Keratinocyte (primary cell): Measurements from ENCODE around the gene MCUR1. TPM values are rescaled to one million over a fixed set of nuclear protein-coding genes. Genes with fewer than 3 reads are reported as not detected.

Experiments
- DNase-seq: peaks from one replicate; pipeline ENCODE4 v3.0.0-alpha.2; 2011; ENCODE audit warnings: low read depth, missing footprints, low spot score
- FAIRE-seq: peaks from 2 replicates; lab custom pipeline; 2011; peaks lifted over from hg19 to GRCh38; lab: Jason Lieb, UNC
- H2AFZ ChIP-seq: 2 replicates; pipeline ENCODE4 v1.6.0; 2012; ENCODE audit warnings: low read length, control low read depth, inconsistent platforms; ENCODE audit not compliant: control insufficient read depth
- H3K27ac ChIP-seq: 2 replicates; pipeline ENCODE4 v1.5.1; 2011; ENCODE audit warnings: low read length; ENCODE audit not compliant: control insufficient read depth, insufficient read depth
- H3K27me3 ChIP-seq: 3 replicates; pipeline ENCODE4 v1.6.0; 2011; ENCODE audit warnings: low read length; ENCODE audit not compliant: control insufficient read depth, insufficient read depth; ENCODE audit errors: extremely low read depth
- H3K36me3 ChIP-seq, 2 experiments: 2 replicates in 1 of 2; 3 replicates in 1 of 2; pipeline ENCODE4 v1.5.1; 2011; ENCODE audit warnings: low read length in 2 of 2, mild to moderate bottlenecking in 1 of 2; ENCODE audit not compliant: control insufficient read depth in 2 of 2, insufficient read depth in 2 of 2; ENCODE audit errors: extremely low read depth in 1 of 2
- H3K4me1 ChIP-seq: 3 replicates; pipeline ENCODE4 v1.5.1; 2011; ENCODE audit warnings: low read length; ENCODE audit not compliant: control insufficient read depth, insufficient read depth; ENCODE audit errors: extremely low read depth
- H3K4me2 ChIP-seq: 3 replicates; pipeline ENCODE4 v1.6.0; 2011; ENCODE audit warnings: low read depth, low read length; ENCODE audit not compliant: control insufficient read depth, insufficient read depth; ENCODE audit errors: extremely low read depth
- H3K4me3 ChIP-seq, 3 experiments: fragments of 200-600 bp in 1 of 3; sonication (generic) in 1 of 3; 2 replicates in 2 of 3; 3 replicates in 1 of 3; pipeline ENCODE4 v1.5.1; 2011 to 2016; ENCODE audit warnings: low read length in 3 of 3, mild to moderate bottlenecking in 3 of 3, control low read depth in 2 of 3, inconsistent platforms in 1 of 3, low read depth in 1 of 3, mixed read lengths in 1 of 3, mixed run types in 1 of 3, moderate library complexity in 1 of 3; ENCODE audit not compliant: control insufficient read depth in 2 of 3, insufficient read depth in 2 of 3; ENCODE audit errors: extremely low read depth in 1 of 3
- H3K79me2 ChIP-seq: 2 replicates; pipeline ENCODE4 v1.6.0; 2012; ENCODE audit warnings: low read length; ENCODE audit not compliant: control insufficient read depth, insufficient read depth
- H3K9ac ChIP-seq: 3 replicates; pipeline ENCODE4 v1.6.0; 2011; ENCODE audit warnings: low read length; ENCODE audit not compliant: control insufficient read depth, insufficient read depth; ENCODE audit errors: extremely low read depth
- H3K9me1 ChIP-seq: 3 replicates; pipeline ENCODE4 v1.6.0; 2011; ENCODE audit warnings: low read length; ENCODE audit not compliant: control insufficient read depth, insufficient read depth; ENCODE audit errors: extremely low read depth
- H3K9me3 ChIP-seq: 2 replicates; pipeline ENCODE4 v1.5.1; 2012; ENCODE audit warnings: low read depth, low read length; ENCODE audit not compliant: control insufficient read depth
- H4K20me1 ChIP-seq: 3 replicates; pipeline ENCODE4 v1.6.0; 2011; ENCODE audit warnings: low read length; ENCODE audit not compliant: control insufficient read depth, insufficient read depth; ENCODE audit errors: extremely low read depth
- EZH2 ChIP-seq: IDR thresholded peaks from one replicate; pipeline ENCODE4 v1.6.1; 2012; ENCODE audit warnings: inconsistent platforms, mild to moderate bottlenecking, low read length, moderate library complexity
- dilution Hi-C: fragments of 300-500 bp; cut with MboI; formaldehyde crosslinking; loops from one replicate; pipeline ENCODE4 v1.7.0; 2020; ENCODE audit warnings: low sequenced_read_pairs; ENCODE audit not compliant: extremely low pct_ligation_motif_present
- polyA plus RNA-seq, 5 experiments: library from polyadenylated mRNA; depleted of rRNA in 3 of 5; stranded (reverse) in 3 of 5; stranded (forward) in 1 of 5; unstranded in 1 of 5; fragments of >200 nt; gene quantifications; 1 replicate in 1 of 5; 2 replicates in 3 of 5; 3 replicates in 1 of 5; pipeline versions ENCODE4 v1.2.1 to v1.2.3, GENCODE V29; 2011 to 2012; ENCODE audit warnings: missing spikeins in 2 of 5, low read depth in 1 of 5, low replicate concordance in 1 of 5
- TF ChIP-seq, protein P1 (sequence below), 3 experiments: IDR thresholded peaks in 1 of 3; conservative IDR thresholded peaks in 1 of 3; optimal IDR thresholded peaks in 1 of 3; 2 replicates in 2 of 3; 3 replicates in 1 of 3; pipeline versions ENCODE3 to v1.5.1; 2011; ENCODE audit warnings: low read length in 3 of 3, mild to moderate bottlenecking in 3 of 3, moderate library complexity in 2 of 3, control low read depth in 1 of 3, inconsistent platforms in 1 of 3; ENCODE audit not compliant: insufficient read depth in 2 of 3; ENCODE audit errors: extremely low read depth in 1 of 3

Gene MCUR1
- polyA plus RNA-seq, 1 donor (not counting 4 experiments of a cell fraction or from before 2014, with no cell fraction given), result 15.3 TPM

GRCh38 chr6:13795041-13795750, 19.2 kb downstream of the MCUR1 start:
- H4K20me1 ChIP-seq, result no peaks in the 10 kb centered on the region
- H2AFZ ChIP-seq, result no peak overlapping the region
- DNase-seq (peak; percentile 55), FAIRE-seq (peak; percentile 86)
- H3K27ac ChIP-seq, result peak overlapping the region; percentile 32
- dilution Hi-C loops, result no loop called here
- no peaks in the 10 kb centered on the region for H3K9me1 ChIP-seq
- no peak overlapping the region for H3K4me2 ChIP-seq
- no peaks in the 10 kb centered on the region for H3K27me3 ChIP-seq
- TF ChIP-seq, protein P1, sequence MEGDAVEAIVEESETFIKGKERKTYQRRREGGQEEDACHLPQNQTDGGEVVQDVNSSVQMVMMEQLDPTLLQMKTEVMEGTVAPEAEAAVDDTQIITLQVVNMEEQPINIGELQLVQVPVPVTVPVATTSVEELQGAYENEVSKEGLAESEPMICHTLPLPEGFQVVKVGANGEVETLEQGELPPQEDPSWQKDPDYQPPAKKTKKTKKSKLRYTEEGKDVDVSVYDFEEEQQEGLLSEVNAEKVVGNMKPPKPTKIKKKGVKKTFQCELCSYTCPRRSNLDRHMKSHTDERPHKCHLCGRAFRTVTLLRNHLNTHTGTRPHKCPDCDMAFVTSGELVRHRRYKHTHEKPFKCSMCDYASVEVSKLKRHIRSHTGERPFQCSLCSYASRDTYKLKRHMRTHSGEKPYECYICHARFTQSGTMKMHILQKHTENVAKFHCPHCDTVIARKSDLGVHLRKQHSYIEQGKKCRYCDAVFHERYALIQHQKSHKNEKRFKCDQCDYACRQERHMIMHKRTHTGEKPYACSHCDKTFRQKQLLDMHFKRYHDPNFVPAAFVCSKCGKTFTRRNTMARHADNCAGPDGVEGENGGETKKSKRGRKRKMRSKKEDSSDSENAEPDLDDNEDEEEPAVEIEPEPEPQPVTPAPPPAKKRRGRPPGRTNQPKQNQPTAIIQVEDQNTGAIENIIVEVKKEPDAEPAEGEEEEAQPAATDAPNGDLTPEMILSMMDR (optimal IDR thresholded peaks at IDR 0.05 in 1 of 3, IDR thresholded peaks at IDR 0.05 in 1 of 3, conservative IDR thresholded peaks at IDR 0.05 in 1 of 3; ENCODE audit: extremely low read depth in 1 of 3, insufficient read depth in 2 of 3, low read length in 3 of 3), result peak; percentile 82 to 94 (median 85)
- TF ChIP-seq EZH2, result no peak
- H3K36me3 ChIP-seq, result peaks cover 4 to 6% of the 10 kb centered on the region in 2 experiments
- no peaks in the 10 kb centered on the region for H3K9me3 ChIP-seq
- H3K79me2 ChIP-seq, result no peaks in the 10 kb centered on the region
- H3K4me1 ChIP-seq, result peaks cover 23% of the 10 kb centered on the region
- H3K4me3 ChIP-seq, result no peak overlapping the region
- H3K9ac ChIP-seq, result no peak overlapping the region

DNA sequence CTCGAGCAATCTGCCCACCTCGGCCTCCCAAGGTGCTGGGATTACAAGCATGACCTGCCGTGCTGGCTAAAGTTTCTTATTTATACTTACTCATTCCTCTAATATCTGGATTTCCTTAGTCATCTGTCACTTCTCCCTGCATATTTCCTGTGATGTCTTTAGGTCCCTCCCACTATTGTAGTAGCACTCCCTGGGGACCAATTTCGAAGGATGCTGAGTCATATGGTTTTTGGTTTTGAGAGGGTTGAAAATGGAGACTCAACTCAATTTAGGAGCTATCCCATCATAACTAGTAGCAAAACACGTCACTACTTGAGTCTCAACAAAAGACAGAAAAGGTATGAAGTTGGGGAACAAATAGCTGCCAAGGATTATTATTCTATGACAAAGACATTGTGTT, 20.2 kb downstream of the MCUR1 start:
- Histone ChIP-seq H3K9me3 (no peaks in the 10 kb centered on the region), H2AFZ (no peak overlapping the region), H3K4me3 (no peak overlapping the region), H3K36me3 (peaks cover 4 to 5% of the 10 kb centered on the region in 2 experiments), H3K79me2 (no peaks in the 10 kb centered on the region), H3K27me3 (no peaks in the 10 kb centered on the region), H3K9ac (no peak overlapping the region), H3K9me1 (no peaks in the 10 kb centered on the region), H3K27ac (peak overlapping the region; percentile 18), H3K4me2 (peak overlapping the region; percentile 10), H3K4me1 (peaks cover 23% of the 10 kb centered on the region), H4K20me1 (no peaks in the 10 kb centered on the region)
- DNase-seq (no peak), FAIRE-seq (no peak)
- no peak for TF ChIP-seq EZH2
- dilution Hi-C loops, result no loop called here
